ENCODE measurements around the gene SYNE1.

DNA sequence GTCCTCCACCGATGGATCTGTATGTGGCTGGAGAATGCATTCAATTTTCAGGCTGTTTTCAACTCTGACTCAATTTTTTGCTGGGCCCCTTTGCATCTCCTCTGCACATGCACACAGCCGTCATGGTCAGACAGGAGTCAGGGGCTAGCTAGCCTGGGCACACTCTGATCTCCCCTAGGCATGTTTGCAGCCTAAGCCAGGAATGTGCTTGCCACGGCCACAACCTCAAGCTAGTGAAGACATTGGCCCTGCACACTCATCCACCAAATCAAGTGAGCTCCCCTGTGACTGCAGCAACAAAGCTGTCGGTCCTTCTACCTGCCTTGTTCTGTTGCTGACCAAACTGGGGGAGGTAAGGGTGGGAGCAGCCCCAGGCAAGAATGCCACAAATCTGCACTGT is 529.2 kb downstream of the SYNE1 start:
- no peak for TF ChIP-seq POLR2A (IDR thresholded peaks at IDR 0.05; ENCODE audit: low read length)
- TF ChIP-seq ESRRA (IDR thresholded peaks at IDR 0.05; ENCODE audit: borderline replicate concordance, low read length): no peak
- TF ChIP-seq, protein P1, sequence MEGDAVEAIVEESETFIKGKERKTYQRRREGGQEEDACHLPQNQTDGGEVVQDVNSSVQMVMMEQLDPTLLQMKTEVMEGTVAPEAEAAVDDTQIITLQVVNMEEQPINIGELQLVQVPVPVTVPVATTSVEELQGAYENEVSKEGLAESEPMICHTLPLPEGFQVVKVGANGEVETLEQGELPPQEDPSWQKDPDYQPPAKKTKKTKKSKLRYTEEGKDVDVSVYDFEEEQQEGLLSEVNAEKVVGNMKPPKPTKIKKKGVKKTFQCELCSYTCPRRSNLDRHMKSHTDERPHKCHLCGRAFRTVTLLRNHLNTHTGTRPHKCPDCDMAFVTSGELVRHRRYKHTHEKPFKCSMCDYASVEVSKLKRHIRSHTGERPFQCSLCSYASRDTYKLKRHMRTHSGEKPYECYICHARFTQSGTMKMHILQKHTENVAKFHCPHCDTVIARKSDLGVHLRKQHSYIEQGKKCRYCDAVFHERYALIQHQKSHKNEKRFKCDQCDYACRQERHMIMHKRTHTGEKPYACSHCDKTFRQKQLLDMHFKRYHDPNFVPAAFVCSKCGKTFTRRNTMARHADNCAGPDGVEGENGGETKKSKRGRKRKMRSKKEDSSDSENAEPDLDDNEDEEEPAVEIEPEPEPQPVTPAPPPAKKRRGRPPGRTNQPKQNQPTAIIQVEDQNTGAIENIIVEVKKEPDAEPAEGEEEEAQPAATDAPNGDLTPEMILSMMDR (IDR thresholded peaks at IDR 0.05): no peak
- TF ChIP-seq BHLHE40 (IDR thresholded peaks at IDR 0.05; ENCODE audit: low read depth, low read length): no peak
- no peak for TF ChIP-seq RFX5 (IDR thresholded peaks at IDR 0.05)
- TF ChIP-seq SMC3 (IDR thresholded peaks at IDR 0.05): no peak
- TF ChIP-seq MYC (IDR thresholded peaks at IDR 0.05; ENCODE audit: borderline replicate concordance, low read length): no peak
- TF ChIP-seq USF2 (IDR thresholded peaks at IDR 0.05): no peak
- TF ChIP-seq CBX2 (IDR thresholded peaks at IDR 0.05; ENCODE audit: borderline replicate concordance, low read depth): no peak
- TF ChIP-seq NFE2L2 (conservative IDR thresholded peaks at IDR 0.05; ENCODE audit: low read length): no peak
- TF ChIP-seq JUN (IDR thresholded peaks at IDR 0.05): no peak
- no peak for TF ChIP-seq RCOR1 (IDR thresholded peaks at IDR 0.05; ENCODE audit: low read depth, low read length)

All from A549 (cell line).